HG03378 (cell line): ENCODE results near the gene TMEM187.
A peak's percentile ranks its signal among the peaks of the same experiment; 100 is the strongest.
"Not testable (repeated sequence)": the region's sequence is repeated elsewhere in the genome, so short reads cannot be mapped to it uniquely, and the experiment has no call there.

ENCODE experiments used
- ATAC-seq: cut with Tn5 transposase; IDR thresholded peaks from one replicate; pipeline ENCODE4 v1.9.1; 2021; ENCODE audit warnings: mild to moderate bottlenecking, moderate library complexity; ENCODE audit not compliant: unreplicated experiment

The TMEM187 gene

DNA sequence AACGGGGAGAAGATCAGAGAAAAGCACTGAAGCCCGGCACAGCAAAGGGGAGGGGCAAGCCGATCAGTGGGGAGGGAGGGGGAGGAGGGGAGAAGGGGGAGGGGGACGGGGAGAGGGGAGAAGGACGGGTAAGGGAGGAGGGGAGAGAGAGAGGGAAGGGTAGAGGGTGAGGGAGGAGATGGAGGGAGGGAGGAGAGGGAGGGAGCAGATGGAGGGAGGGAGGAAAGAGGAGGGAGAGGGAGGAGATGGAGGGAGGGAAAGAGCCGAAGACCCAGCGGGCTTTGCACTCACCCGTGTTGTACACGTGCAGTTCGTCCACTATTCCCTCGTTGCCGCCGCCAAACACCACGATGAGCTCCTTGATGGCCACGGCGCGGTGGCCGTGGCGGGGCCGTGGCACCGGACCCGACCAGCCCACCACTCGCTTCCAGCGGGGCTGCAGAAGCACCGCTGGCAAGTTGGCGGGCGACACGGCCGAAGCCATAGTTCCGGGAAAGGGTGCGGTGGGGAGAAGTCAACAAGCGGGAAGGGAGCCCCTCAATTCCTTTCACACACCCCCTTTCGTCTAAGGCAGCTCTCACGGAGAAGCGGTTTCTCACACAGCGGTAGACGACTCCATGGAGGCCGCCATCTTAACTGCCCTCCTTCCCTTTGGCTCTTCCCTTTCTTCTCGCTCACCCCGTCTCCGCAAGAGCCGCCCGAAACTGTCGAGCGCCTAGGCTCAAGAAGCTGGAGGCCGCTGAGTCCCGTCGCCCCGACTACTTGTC lies 2.0 kb upstream of the TMEM187 start:
- ATAC-seq: peak; percentile 11

DNA sequence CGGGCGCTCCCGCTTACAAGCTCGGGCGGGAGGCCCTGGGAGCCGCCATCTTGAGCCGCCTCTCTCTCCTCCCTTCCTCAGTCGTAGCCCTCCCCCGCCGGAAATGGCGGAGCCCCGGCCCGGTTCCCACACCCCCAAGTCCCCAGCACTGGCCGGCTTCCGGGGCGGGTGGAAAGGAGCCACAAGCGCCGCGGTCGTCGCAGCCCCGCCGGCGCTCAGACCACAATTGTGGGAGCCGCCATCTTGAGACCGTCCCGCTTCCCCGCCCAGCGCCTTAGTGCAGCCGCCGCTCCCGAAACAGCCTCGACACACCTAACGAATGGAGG lies 1.5 kb upstream of the TMEM187 start:
- peak; percentile 37 for ATAC-seq

DNA sequence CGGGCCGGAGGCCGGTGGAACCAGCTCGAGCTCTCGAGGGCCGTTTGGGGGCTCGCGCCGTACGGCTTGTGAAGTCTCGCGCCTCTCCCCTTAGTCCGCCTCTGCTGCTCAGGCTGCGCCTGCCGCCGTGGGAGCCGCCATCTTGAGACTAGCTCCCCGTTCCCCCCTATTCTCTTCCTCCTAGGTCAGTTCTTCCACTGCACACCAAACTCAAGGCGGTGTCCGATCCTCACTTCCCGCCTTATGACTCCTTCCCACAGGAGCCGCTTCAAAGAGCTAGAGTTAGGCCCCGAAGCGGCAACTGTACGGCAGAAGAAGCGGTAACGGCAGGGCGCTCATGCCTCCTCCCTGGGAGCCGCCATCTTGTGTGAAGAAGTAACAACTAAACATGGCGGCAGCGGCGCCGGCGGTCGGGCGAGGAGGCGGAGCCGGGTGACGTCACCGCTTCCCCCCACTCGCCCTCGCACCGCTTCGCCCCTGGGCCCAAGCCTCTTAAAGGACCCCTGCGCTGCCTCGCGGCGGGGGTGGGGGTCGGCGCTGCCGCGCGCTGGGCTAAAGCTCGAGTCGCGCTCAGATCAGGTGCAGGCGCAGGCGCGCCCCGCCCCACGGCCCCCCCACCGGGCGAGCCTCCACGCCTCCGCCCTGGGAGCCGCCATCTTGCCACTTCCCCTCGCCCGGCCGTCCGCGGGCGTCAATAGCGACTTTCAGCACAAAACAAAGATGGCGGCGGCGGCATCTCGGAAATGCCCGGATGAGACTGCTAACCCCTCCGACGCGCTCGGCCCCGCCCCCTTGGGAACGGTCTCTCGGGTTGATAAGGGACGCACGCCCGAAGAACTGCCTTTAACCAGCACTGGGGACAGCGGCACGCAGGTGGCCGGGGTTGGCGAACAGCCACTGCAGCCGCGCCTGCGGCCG lies 845 bp upstream of the TMEM187 start, which contains the start of gene HCFC1:
Gene HCFC1 (minus strand): TSS at position 369 of the 918 bp plus-strand sequence. CDS start 978 bp downstream, outside the sequence.
- peak; percentile 47 for ATAC-seq

DNA sequence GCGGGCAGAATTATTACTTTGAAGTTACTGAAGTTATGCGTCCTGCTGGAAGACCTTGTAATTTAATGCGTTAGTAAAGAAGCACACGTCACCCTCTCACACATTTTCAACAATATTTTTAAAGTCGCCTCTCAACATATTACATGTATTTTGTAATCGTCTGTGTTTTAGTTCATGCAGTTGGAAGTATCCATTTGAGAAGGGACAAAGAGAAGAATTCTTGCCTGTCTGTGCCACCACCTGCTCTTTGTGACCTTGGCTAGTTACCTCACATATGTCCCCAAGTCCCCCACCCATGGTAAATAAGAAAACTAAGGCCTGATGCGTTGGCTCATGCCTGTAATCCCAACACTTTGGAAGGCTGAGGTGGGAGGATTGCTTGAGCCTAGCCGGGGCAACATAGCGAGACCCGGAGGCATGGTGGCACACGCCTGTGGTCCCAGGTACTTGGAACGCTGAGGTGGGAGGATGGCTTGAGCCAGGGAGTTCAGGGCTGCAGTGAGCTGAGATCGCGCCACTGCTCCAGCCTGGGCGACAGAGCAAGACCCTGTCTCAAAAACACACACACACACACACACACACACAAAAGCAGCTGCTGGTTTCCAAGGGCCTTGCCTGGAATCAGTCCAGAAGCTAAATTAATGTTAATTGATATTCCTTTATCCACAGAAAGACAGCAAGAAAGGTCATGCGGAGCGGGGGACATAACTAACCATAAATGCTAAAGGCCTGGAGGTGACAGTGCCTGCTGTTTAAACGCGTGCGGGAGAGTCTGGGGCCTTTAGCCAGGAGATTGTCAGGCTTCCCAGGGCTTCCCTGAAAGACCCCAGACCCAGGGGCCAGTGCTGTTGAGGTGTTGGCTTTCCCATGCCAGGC lies 811 bp downstream of the TMEM187 start:
- ATAC-seq: no peak

DNA sequence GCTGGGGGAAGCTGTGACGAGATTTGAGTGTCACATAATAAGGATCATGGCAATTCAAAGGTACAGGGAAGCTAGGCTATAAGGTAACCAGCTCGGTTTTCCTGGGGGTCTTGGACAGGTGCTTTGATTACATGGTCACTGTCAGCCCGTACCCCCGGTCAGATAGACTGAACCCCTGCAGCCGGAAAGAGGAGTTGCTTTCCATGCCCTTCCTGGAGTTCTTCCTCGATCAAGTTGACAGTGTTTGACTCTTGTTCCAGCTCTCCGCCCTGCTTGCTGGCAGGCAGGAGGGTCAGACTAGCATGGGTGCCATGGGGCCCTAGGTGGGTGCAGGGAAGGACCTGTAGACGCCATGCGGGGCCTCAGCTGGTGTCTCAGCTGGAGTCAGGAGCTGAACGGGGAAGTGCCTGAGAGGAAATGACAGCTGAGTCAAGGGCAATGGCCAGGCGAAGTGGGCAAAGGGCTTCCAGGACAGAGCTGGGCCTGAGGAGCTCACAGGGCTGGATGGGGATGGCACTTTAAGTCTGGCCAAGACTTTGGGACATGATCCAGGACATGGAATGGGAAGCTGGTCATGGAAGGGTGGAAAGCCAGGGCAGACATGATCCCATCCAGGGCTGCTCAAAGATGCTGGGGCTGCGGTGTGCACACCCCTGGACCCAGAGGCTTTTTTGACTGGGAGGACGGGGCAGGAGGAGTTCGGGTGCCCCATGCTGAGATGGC lies 1.6 kb downstream of the TMEM187 start:
- no peak for ATAC-seq

DNA sequence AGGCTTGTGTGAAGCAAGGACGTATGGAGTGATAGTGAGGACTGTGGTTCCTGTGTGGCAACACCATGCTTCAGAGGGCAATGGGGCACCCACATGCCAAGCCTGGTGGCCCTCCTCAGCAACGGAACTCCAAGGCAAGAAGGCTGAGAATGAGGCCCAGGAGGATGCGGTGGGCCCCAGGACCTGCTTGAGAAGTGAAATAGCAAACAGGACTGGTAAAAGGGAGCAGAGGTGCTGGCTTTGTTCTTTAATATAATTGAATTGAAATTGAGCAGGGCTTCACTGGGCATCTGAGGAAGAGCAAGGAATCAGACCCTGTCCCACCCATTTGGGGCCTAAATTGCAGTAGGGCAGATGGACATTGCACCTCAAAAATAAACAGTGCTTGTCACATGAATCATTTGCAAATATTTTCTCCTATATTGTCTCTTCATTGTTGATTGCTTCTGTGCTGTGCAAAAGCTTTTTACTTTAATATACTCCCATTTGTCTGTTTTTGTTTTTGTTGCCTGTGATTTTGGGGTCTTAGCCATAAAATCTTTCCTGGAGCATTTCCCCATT lies 2.3 kb downstream of the TMEM187 start:
- ATAC-seq: no peak

DNA sequence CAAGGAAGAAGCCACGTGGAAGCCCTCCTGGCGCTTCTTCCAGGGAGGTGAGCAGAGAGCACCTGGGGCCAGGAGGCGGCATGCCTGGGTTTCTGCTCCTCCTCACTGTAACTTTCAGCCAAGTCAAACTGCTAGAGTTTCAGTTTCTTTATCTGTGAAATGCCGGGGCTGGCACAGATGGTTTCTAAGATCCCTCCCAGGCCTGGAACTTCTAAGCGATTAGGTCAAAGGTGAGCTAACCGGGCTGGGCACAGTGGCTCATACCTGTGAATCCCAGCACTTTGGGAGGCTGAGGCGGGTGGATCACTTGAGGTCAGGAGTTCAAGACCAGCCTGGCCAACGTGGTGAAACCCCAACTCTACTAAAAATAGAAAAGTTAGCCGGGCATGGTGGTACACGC lies 7.8 kb downstream of the TMEM187 start:
- ATAC-seq: not testable (repeated sequence)

DNA sequence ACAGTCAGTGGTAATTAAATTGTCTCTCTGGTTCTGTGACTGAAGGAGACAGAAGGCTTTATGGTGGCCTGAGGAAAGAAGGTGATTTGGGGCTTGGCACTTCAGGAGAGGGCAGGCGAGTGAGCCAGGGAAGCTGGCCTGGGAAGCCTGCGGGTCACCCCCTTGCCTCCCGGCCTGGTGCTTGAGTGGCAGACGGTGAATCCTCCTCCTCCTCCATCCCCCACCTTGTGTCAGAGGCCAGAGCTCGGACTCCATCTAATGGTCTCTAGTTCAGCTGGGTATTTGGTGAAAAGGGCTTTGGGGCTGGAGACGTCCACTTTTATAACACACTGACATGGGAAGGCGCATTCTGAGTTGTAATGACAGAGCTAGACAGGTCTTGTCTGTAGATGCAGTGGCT lies 8.7 kb downstream of the TMEM187 start:
- ATAC-seq: no peak

DNA sequence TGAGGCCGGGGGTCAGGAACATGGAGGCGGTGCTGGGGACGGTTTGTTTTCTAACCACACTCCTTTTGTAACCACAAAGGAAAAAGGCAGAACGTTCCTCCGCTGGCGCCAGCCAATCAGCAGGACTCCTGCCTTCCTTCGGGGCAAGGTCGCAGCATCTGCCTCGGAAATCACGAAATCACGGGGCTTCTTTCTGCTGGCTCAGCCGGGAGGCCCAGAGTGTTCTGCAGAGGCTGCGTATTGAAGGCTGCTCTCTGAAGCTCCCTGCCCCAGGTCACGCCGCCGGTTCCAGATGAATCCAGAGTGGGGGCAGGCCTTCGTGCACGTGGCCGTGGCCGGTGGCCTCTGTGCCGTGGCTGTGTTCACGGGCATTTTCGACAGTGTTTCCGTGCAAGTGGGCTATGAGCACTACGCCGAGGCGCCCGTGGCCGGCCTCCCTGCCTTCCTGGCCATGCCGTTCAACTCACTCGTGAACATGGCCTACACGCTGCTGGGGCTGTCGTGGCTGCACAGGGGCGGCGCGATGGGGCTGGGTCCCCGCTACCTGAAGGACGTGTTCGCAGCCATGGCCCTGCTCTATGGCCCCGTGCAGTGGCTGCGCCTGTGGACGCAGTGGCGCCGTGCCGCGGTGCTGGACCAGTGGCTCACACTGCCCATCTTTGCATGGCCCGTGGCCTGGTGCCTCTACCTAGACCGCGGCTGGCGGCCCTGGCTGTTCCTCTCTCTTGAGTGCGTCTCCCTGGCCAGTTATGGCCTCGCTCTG lies 9.4 kb downstream of the TMEM187 start:
- ATAC-seq: no peak

DNA sequence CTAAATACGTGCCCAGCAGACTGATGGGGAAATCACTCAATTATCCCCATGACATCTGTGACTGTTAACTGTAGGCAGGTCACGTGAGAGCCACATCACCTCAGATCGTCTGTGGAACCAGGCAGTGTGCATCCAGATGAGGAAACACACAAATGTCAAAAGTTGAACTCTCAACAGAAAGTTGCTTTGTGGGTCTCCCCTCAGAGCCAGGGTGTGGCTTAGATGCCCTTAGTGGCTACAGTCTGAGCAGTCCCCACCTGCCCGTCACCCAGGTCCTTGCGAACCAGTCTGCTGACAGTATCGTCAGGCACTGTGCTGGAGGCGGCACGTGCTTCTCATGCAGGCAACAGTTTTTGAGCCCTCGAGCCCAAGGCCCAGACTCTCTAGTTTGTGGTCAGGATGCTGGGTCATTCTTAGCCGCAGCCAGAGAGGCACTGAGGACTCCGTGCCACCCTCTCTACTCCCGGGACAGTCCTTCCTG lies 10.8 kb downstream of the TMEM187 start:
- no peak for ATAC-seq

DNA sequence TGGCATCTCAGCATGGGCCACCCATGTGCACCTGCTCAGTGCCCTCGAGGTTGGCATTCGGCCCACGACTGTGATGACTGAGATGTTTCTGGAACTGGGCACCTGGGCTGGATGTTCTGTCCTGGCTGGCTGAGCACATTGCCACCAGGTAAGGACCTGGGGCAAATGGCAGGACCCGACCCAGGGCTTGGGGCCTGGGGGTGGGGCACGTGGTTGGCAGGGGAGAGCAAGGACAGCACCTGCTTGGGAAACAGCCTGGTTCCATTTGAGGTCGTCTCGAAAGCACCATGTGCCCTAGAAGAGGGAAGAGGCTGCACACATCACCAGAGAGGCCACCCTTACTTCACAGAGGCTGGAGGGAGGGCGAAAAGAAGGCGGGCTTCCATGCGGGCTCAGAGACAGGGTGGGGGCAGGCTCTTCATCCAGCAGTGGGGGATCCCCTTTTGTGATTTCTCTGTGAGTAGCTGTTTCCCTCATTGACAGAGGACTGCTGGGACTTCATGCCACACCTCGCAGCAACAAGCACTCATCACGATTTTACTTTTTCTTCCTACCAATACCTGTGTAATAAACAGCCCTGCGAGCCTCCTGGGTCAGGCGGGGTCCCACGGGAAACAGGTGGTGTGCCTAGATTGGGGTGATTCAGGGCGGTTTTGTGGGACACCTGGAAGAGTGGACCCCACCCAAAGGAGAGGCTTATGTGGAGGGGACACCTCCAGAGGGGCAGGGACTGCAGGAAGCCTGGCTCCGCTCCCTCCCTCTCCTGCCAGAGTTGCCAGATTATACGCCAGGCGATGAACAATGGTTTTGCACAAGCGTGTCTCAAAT lies 12.0 kb downstream of the TMEM187 start:
- ATAC-seq: no peak

DNA sequence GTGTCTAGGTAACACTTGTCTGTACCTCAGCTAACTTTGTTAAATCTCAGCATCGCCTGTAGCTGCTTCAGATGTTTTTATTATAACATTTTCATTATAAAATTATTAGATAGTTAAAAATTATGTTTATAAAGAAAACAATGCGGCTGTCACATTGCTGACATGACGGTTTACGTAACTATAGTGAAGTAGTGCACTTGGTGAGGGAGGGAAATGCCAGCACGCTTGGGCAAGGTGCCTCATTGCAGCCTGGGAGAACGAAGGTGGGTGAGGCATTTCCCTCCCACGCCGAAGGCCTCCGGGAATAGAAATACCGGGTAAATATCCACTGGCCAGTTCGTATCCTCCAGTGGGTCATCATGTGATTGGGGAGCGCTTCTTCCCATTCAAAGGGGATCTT lies 15.9 kb downstream of the TMEM187 start:
- no peak for ATAC-seq

DNA sequence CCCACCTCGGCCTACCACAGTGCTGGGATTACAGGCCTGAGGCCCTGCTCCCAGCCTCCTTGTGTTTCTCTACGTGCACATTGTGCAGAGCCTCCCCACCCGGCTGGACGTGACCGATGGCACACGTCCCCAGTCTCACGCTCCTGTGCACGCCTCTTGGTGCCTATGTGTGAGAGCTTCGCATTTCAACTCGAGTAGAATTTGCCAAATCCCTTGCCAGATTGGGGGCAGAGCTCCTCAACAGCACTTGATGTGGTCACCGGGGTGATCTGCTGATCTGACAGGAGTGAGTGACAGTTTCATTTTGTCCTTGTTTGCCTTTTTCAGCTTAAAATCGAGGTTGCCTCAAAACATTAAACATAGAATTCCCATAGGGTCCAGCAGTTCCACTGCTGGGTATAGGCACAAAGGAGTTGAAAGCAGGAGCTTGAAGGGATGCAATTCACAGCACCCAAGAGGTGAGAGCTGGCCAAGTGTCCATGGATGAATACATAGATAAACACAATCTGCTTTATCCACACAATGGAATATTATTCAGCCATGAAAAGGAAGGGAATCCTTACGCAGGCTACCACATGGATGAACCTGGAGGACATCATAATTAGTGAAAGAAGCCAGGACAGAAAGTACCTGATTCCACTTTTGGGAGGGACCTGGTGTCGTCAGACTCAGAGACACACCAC lies 17.6 kb downstream of the TMEM187 start:
- ATAC-seq: no peak

DNA sequence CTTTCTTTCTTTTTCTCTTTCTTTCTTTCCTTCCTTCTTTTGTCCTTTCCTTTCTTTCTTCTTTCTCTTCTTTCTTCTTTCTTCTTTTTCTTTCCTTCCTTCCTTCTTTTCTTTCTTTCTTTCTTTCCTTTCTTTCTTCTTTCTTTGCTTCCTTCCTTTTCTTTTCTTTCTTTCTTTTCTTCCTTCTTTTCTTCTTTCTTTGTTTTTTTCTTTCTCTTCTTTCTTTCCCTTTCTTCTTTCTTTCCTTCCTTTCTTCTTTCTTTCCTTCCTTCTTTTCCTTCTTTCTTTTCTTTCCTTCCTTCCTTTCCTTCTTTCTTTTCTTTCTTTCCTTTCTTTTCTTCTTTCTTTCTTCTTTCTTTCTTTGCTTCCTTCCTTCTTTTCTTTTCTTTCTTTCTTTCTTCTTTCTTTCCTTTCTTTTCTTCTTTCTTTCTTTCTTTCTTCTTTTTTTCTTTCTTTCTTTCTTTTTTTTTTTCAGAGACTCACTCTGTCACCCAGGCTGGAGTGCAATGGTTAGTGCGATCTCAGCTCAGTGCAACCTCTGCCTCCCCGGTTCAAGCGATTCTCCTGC lies 18.5 kb downstream of the TMEM187 start:
- ATAC-seq: no peak

DNA sequence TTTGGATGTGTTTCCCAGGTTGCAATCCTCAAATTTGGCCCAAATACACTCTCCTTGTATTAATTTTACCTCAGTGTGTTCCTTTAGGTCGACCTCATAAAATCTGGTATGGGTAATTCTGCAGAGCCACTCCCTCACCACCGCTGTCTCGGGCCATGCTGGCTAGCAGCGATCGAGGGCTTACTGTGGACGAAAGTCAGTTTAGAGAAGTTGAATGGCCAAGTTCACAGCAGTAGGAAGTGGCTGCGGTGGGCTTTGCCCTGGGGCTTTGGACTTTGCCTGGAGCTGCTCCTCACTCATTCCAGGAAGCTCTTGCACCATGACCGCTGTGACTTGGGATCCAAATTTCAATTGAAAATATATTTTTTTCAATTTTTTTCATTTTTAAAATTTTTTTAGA lies 19.6 kb downstream of the TMEM187 start:
- ATAC-seq: no peak

DNA sequence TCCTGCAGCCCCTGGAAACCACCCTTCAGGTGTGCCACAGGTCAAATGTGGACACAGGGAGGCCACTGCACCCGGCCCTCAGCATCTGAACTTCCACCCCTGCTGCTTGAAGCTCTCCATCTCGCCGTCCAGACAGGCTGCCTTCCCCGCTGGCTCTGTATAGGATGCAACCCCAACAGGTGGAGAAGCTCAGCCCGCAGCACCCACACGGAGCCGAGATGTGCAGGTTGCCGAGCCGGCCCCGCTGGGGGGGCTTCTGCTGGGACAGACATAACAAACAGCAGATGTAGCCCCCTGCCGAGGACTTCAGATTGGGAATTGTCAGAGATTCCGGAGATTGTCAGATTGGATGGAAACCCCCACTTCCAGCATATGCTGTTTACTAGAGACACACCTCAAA lies 20.5 kb downstream of the TMEM187 start:
- ATAC-seq: no peak

DNA sequence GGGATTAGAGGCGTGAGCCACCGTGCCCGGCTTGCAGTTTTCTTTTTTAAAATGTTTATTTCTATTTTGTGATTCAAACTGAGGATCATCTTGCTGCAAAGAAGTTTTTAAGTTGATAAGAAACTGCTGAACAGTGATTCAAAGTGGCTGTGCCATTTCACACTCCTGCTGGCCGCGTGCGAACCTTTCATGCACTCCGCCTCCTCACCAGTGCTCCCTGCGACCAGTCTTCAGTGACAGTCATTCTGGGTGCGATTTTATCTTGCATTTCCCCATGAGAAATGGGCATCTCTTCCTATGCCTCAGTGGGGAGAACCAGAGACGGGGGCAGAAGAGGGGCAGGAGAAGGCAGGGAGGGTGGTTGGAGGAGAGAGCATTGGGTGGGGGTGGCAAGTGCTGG lies 21.4 kb downstream of the TMEM187 start:
- no peak for ATAC-seq
